ENCODE results near the gene PAX6.
A peak's percentile ranks its signal among the peaks of the same experiment; 100 is the strongest.

PAX6 gene

GRCh38 chr11:31801298-31801702, 9.8 kb downstream of the PAX6 start:
- no peak for DNase-seq (ENCODE audit: low read depth)
- H3K4me3 ChIP-seq (ENCODE audit: low read depth, low read length): no peak overlapping the region
- TF ChIP-seq CTCF (IDR thresholded peaks at IDR 0.05; ENCODE audit: low read depth, low read length, missing control alignments): no peak

GRCh38 chr11:31800398-31801265, 10.5 kb downstream of the PAX6 start:
- no peak overlapping the region for H3K4me3 ChIP-seq (ENCODE audit: low read depth, low read length)
- no peak for DNase-seq (ENCODE audit: low read depth)
- TF ChIP-seq CTCF (IDR thresholded peaks at IDR 0.05; ENCODE audit: low read depth, low read length, missing control alignments): no peak

GRCh38 chr11:31799435-31800397, 11.4 kb downstream of the PAX6 start:
- no peak for TF ChIP-seq CTCF (IDR thresholded peaks at IDR 0.05; ENCODE audit: low read depth, low read length, missing control alignments)
- no peak for DNase-seq (ENCODE audit: low read depth)
- no peak overlapping the region for H3K4me3 ChIP-seq (ENCODE audit: low read depth, low read length)

GRCh38 chr11:31798554-31799434, 12.3 kb downstream of the PAX6 start:
- DNase-seq (ENCODE audit: low read depth): no peak
- TF ChIP-seq CTCF (IDR thresholded peaks at IDR 0.05; ENCODE audit: low read depth, low read length, missing control alignments): peak; percentile 56
- H3K4me3 ChIP-seq (ENCODE audit: low read depth, low read length): peak overlapping the region; percentile 44

- no peak for TF ChIP-seq CTCF (IDR thresholded peaks at IDR 0.05; ENCODE audit: low read depth, low read length, missing control alignments)
- H3K4me3 ChIP-seq (ENCODE audit: low read depth, low read length): peak overlapping the region; percentile 44
- DNase-seq (ENCODE audit: low read depth): no peak
These were observed 13.0 kb downstream of the PAX6 start for GRCh38 chr11:31798057-31798553.

Data from GM12864 (cell line).